HG02981 (cell line): ENCODE data around the gene HERC2.
"Not testable (repeated sequence)": the region's sequence is repeated elsewhere in the genome, so short reads cannot be mapped to it uniquely, and the experiment has no call there.

Source experiments
- ATAC-seq: cut with Tn5 transposase; IDR thresholded peaks from one replicate; pipeline ENCODE4 v1.9.1; 2021; ENCODE audit warnings: mild to moderate bottlenecking, moderate library complexity; ENCODE audit not compliant: unreplicated experiment

The HERC2 gene

GRCh38 chr15:28228990-28229640 is 92.9 kb downstream of the HERC2 start:
- ATAC-seq: not testable (repeated sequence)

- ATAC-seq: no peak
Measured at GRCh38 chr15:28228096-28228495, 93.9 kb downstream of the HERC2 start.

- not testable (repeated sequence) for ATAC-seq
Measured at GRCh38 chr15:28227303-28227702, 94.7 kb downstream of the HERC2 start.

GRCh38 chr15:28222612-28223011 is 99.4 kb downstream of the HERC2 start:
- ATAC-seq: not testable (repeated sequence)

GRCh38 chr15:28221696-28222095 is 100.3 kb downstream of the HERC2 start:
- ATAC-seq: not testable (repeated sequence)

- no peak for ATAC-seq
Measured at GRCh38 chr15:28219116-28219515, 102.9 kb downstream of the HERC2 start.

GRCh38 chr15:28216946-28217546 is 104.9 kb downstream of the HERC2 start:
- not testable (repeated sequence) for ATAC-seq

- not testable (repeated sequence) for ATAC-seq
Measured at GRCh38 chr15:28215521-28215920, 106.5 kb downstream of the HERC2 start.

GRCh38 chr15:28214006-28214790 is 107.8 kb downstream of the HERC2 start:
- ATAC-seq: not testable (repeated sequence)

GRCh38 chr15:28213393-28213792 is 108.6 kb downstream of the HERC2 start:
- not testable (repeated sequence) for ATAC-seq

GRCh38 chr15:28208583-28208982 is 113.4 kb downstream of the HERC2 start:
- ATAC-seq: no peak

GRCh38 chr15:28205640-28206039 is 116.3 kb downstream of the HERC2 start:
- not testable (repeated sequence) for ATAC-seq

- not testable (repeated sequence) for ATAC-seq
Measured at GRCh38 chr15:28203055-28203828, 118.7 kb downstream of the HERC2 start.

- ATAC-seq: not testable (repeated sequence)
Measured at GRCh38 chr15:28202124-28202523, 119.9 kb downstream of the HERC2 start.

GRCh38 chr15:28198215-28198614 is 123.8 kb downstream of the HERC2 start:
- ATAC-seq: not testable (repeated sequence)

- ATAC-seq: not testable (repeated sequence)
Measured at GRCh38 chr15:28197694-28198093, 124.3 kb downstream of the HERC2 start.

GRCh38 chr15:28196581-28196980 is 125.4 kb downstream of the HERC2 start:
- not testable (repeated sequence) for ATAC-seq

GRCh38 chr15:28192772-28193171 is 129.2 kb downstream of the HERC2 start:
- ATAC-seq: no peak

GRCh38 chr15:28191832-28192231 is 130.1 kb downstream of the HERC2 start:
- ATAC-seq: no peak

- ATAC-seq: no peak
Measured at GRCh38 chr15:28190391-28191174, 131.4 kb downstream of the HERC2 start.
